Endodermal cell (in vitro differentiated cells): ENCODE results near the gene MAPT. TPM values are rescaled to one million over a fixed set of nuclear protein-coding genes. Genes with fewer than 3 reads are reported as not detected.

Experiments
- DNase-seq: peaks from one replicate; pipeline ENCODE4 v3.0.0-alpha.2; 2017
- H3K27ac ChIP-seq: 2 replicates; pipeline ENCODE4 v1.5.1; 2013; ENCODE audit warnings: mild to moderate bottlenecking, low read depth, low read length, moderate library complexity
- H3K27me3 ChIP-seq: 2 replicates; pipeline ENCODE4 v1.6.1; 2013; ENCODE audit warnings: mild to moderate bottlenecking, low read length, moderate library complexity; ENCODE audit not compliant: insufficient read depth, control insufficient read depth, poor library complexity, severe bottlenecking
- H3K36me3 ChIP-seq: 2 replicates; pipeline ENCODE4 v1.7.0; 2013; ENCODE audit warnings: mild to moderate bottlenecking, low read length, moderate library complexity; ENCODE audit not compliant: control insufficient read depth, insufficient read depth
- H3K4me1 ChIP-seq: one replicate; pipeline ENCODE4 v1.7.0; 2013; ENCODE audit warnings: low read length; ENCODE audit not compliant: control insufficient read depth, insufficient read depth
- H3K4me3 ChIP-seq: 2 replicates; pipeline ENCODE4 v1.5.1; 2013; ENCODE audit warnings: mild to moderate bottlenecking, low read length, moderate library complexity
- H3K9ac ChIP-seq: 2 replicates; pipeline ENCODE4 v1.6.1; 2013; ENCODE audit warnings: mild to moderate bottlenecking, low read length, moderate library complexity; ENCODE audit not compliant: poor library complexity, severe bottlenecking; ENCODE audit errors: extremely low read depth
- H3K9me3 ChIP-seq: 2 replicates; pipeline ENCODE4 v1.6.1; 2013; ENCODE audit warnings: mild to moderate bottlenecking, low read length, moderate library complexity; ENCODE audit not compliant: control insufficient read depth
- H3K27ac Mint-ChIP-seq: 2 replicates; pipeline ENCODE4 v1.8.0; 2020; ENCODE audit warnings: mixed read lengths
- H3K27me3 Mint-ChIP-seq: 2 replicates; pipeline ENCODE4 v1.8.0; 2021; ENCODE audit warnings: mild to moderate bottlenecking, mixed read lengths; ENCODE audit not compliant: insufficient read depth
- H3K36me3 Mint-ChIP-seq: 2 replicates; pipeline ENCODE4 v1.8.0; 2020; ENCODE audit warnings: low read depth, mixed read lengths
- H3K4me1 Mint-ChIP-seq: 2 replicates; pipeline ENCODE4 v1.8.0; 2020; ENCODE audit warnings: mixed read lengths
- H3K4me3 Mint-ChIP-seq: 2 replicates; pipeline ENCODE4 v1.8.0; 2020; ENCODE audit warnings: mild to moderate bottlenecking, moderate library complexity, mixed read lengths
- H3K9me3 Mint-ChIP-seq: 2 replicates; pipeline ENCODE4 v1.8.0; 2020; ENCODE audit warnings: mild to moderate bottlenecking, mixed read lengths
- CTCF ChIP-seq: fragments of 200-600 bp; sonication (generic); conservative IDR thresholded peaks from 2 replicates; pipeline ENCODE4 v1.5.0; 2021; ENCODE audit warnings: antibody characterized with exemption, mild to moderate bottlenecking
- WGBS, 2 experiments: methylation state at CpG; one replicate each; pipeline versions ENCODE4 v1.1.5 to v1.1.7; 2013; ENCODE audit warnings: missing lambda C conversion rate in 2 of 2, mixed read lengths in 1 of 2; ENCODE audit not compliant: insufficient coverage in 1 of 2, insufficient read length in 1 of 2; 5-methylcytosine and 5-hydroxymethylcytosine counted together
- total RNA-seq, 2 donors: library from RNA; stranded (reverse); fragmentation: NEBNext Ultra II Directional in 1 of 2; extraction: Animal tissue kit (Norgen Biotek cat#: 25700) in 1 of 2; gene quantifications; 2 replicates in 1 of 2; 3 replicates in 1 of 2; pipeline ENCODE4 v1.2.1, GENCODE V29; 2021

MAPT gene
- total RNA-seq, 2 donors from 2014 or later = 0.69 to 0.73 TPM

GRCh38 chr17:45908460-45908859 is 14.1 kb downstream of the MAPT start:
- H3K27ac Mint-ChIP-seq = no peak overlapping the region
- TF ChIP-seq CTCF = no peak
- Histone ChIP-seq H3K4me1 (no peaks in the 10 kb centered on the region), H3K9ac (no peak overlapping the region), H3K36me3 (no peaks in the 10 kb centered on the region), H3K4me3 (no peak overlapping the region), H3K27me3 (peaks cover 10% of the 10 kb centered on the region), H3K9me3 (peaks cover 11% of the 10 kb centered on the region), H3K27ac (no peak overlapping the region)
- H3K27me3 Mint-ChIP-seq = peaks cover 34% of the 10 kb centered on the region
- WGBS, 2 experiments = 13 to 49% methylated on average over 1 to 3 of the region's 3 CpGs
- no peak for DNase-seq
- H3K36me3 Mint-ChIP-seq = no peaks in the 10 kb centered on the region
- H3K4me1 Mint-ChIP-seq = no peaks in the 10 kb centered on the region
- H3K9me3 Mint-ChIP-seq = peaks cover 15% of the 10 kb centered on the region
- no peak overlapping the region for H3K4me3 Mint-ChIP-seq

- Mint-ChIP-seq H3K27me3 (peaks cover 35% of the 10 kb centered on the region), H3K4me3 (no peak overlapping the region), H3K4me1 (no peaks in the 10 kb centered on the region), H3K9me3 (peaks cover 15% of the 10 kb centered on the region), H3K27ac (no peak overlapping the region), H3K36me3 (no peaks in the 10 kb centered on the region)
- peaks cover 10% of the 10 kb centered on the region for H3K27me3 ChIP-seq
- H3K9me3 ChIP-seq = peaks cover 11% of the 10 kb centered on the region
- TF ChIP-seq CTCF = no peak
- no peak overlapping the region for H3K27ac ChIP-seq
- H3K4me3 ChIP-seq = no peak overlapping the region
- 93% methylated on average over 6 to 8 of the region's 8 CpGs for WGBS, 2 experiments
- H3K4me1 ChIP-seq = no peaks in the 10 kb centered on the region
- DNase-seq = no peak
- H3K9ac ChIP-seq = no peak overlapping the region
- no peaks in the 10 kb centered on the region for H3K36me3 ChIP-seq
These were observed 14.6 kb downstream of the MAPT start for GRCh38 chr17:45908935-45909334.

GRCh38 chr17:45910667-45911066 is 16.3 kb downstream of the MAPT start:
- peaks cover 38% of the 10 kb centered on the region for H3K27me3 Mint-ChIP-seq
- TF ChIP-seq CTCF = no peak
- H3K4me1 Mint-ChIP-seq = no peaks in the 10 kb centered on the region
- Histone ChIP-seq H3K4me3 (no peak overlapping the region), H3K27ac (no peak overlapping the region), H3K27me3 (peaks cover 7% of the 10 kb centered on the region), H3K4me1 (no peaks in the 10 kb centered on the region), H3K9ac (no peak overlapping the region), H3K36me3 (no peaks in the 10 kb centered on the region), H3K9me3 (peaks cover 11% of the 10 kb centered on the region)
- no peak overlapping the region for H3K4me3 Mint-ChIP-seq
- peaks cover 15% of the 10 kb centered on the region for H3K9me3 Mint-ChIP-seq
- no peak overlapping the region for H3K27ac Mint-ChIP-seq
- WGBS, 2 experiments = 78 to 100% methylated on average over 1 to 3 of the region's 3 CpGs
- no peak for DNase-seq
- H3K36me3 Mint-ChIP-seq = no peaks in the 10 kb centered on the region
